Brain microvascular endothelial cell (primary cell): Measurements from ENCODE around the gene WDR44.

Source experiments
- DNase-seq: peaks from one replicate; pipeline ENCODE4 v3.0.0-alpha.2; 2020
- H3K27ac ChIP-seq: fragments of 250-450 bp; sonication (Bioruptor Pico); 2 replicates; pipeline ENCODE4 v1.5.1; 2020; ENCODE audit warnings: mild to moderate bottlenecking, moderate library complexity
- H3K27me3 ChIP-seq: fragments of 250-450 bp; sonication (Bioruptor Pico); replicated peaks from 2 replicates; pipeline ENCODE4 v1.5.1; 2020; ENCODE audit warnings: mild to moderate bottlenecking
- H3K36me3 ChIP-seq: fragments of 250-450 bp; sonication (Bioruptor Pico); replicated peaks from 2 replicates; pipeline ENCODE4 v1.5.1; 2020; ENCODE audit warnings: mild to moderate bottlenecking
- H3K4me3 ChIP-seq: 2 replicates; pipeline ENCODE4 v1.5.1; 2011; ENCODE audit warnings: low read depth, mild to moderate bottlenecking, control low read depth, low read length, moderate library complexity
- CTCF ChIP-seq: IDR thresholded peaks from 2 replicates; pipeline ENCODE4 v1.5.1; 2011; ENCODE audit warnings: low read depth, mild to moderate bottlenecking, moderate library complexity, low read length, control low read depth, inconsistent platforms; ENCODE audit errors: missing control alignments
- in situ Hi-C: cut with HindIII; loops from 2 replicates; pipeline ENCODE4 v1.10.0; 2017; ENCODE audit warnings: low sequenced_read_pairs, low pct_ligation_motif_present

The WDR44 gene

GRCh38 chrX:118352566-118352965, 6.7 kb downstream of the WDR44 start:
- no peak overlapping the region for H3K27ac ChIP-seq
- in situ Hi-C loops, result no loop called here
- no peaks in the 10 kb centered on the region for H3K36me3 ChIP-seq
- no peaks in the 10 kb centered on the region for H3K27me3 ChIP-seq
- TF ChIP-seq CTCF, result no peak
- no peak for DNase-seq
- H3K4me3 ChIP-seq, result no peak overlapping the region

GRCh38 chrX:118353081-118353850, 7.4 kb downstream of the WDR44 start:
- Histone ChIP-seq H3K4me3 (no peak overlapping the region), H3K36me3 (no peaks in the 10 kb centered on the region), H3K27me3 (no peaks in the 10 kb centered on the region), H3K27ac (no peak overlapping the region)
- no peak for TF ChIP-seq CTCF
- DNase-seq, result no peak
- in situ Hi-C loops, result no loop called here

- Histone ChIP-seq H3K36me3 (no peaks in the 10 kb centered on the region), H3K4me3 (no peak overlapping the region), H3K27me3 (no peaks in the 10 kb centered on the region), H3K27ac (no peak overlapping the region)
- no peak for TF ChIP-seq CTCF
- in situ Hi-C loops, result no loop called here
- no peak for DNase-seq
Observed at GRCh38 chrX:118355225-118355920, 9.5 kb downstream of the WDR44 start.

GRCh38 chrX:118356154-118356701, 10.3 kb downstream of the WDR44 start:
- TF ChIP-seq CTCF, result no peak
- DNase-seq, result no peak
- Histone ChIP-seq H3K27me3 (no peaks in the 10 kb centered on the region), H3K27ac (no peak overlapping the region), H3K4me3 (no peak overlapping the region), H3K36me3 (no peaks in the 10 kb centered on the region)
- in situ Hi-C loops, result no loop called here

GRCh38 chrX:118360429-118361125, 14.7 kb downstream of the WDR44 start:
- no peaks in the 10 kb centered on the region for H3K36me3 ChIP-seq
- no peak overlapping the region for H3K27ac ChIP-seq
- H3K4me3 ChIP-seq, result no peak overlapping the region
- in situ Hi-C loops, result no loop called here
- DNase-seq, result no peak
- no peaks in the 10 kb centered on the region for H3K27me3 ChIP-seq
- TF ChIP-seq CTCF, result no peak
